GM23338 (cell line): Measurements from ENCODE around the gene ENOX1. TPM values are rescaled to one million over a fixed set of nuclear protein-coding genes. Genes with fewer than 3 reads are reported as not detected.

Source experiments
- ATAC-seq: fragments of 200-7000 bp; cut with Tn5 transposase; 3 replicates; pipeline ENCODE4 v1.9.1; 2020
- DNase-seq: peaks from one replicate; pipeline ENCODE4 v3.0.0-alpha.2; 2015; ENCODE audit warnings: low spot score
- H2AFZ ChIP-seq: fragments of 200-600 bp; sonication (generic); 2 replicates; pipeline ENCODE4 v1.8.0; 2016; ENCODE audit warnings: antibody characterized with exemption, mild to moderate bottlenecking, moderate library complexity
- H3F3A ChIP-seq: fragments of 200-600 bp; sonication (generic); replicated peaks from 2 replicates; pipeline ENCODE4 v1.8.0; 2017; ENCODE audit warnings: antibody characterized with exemption, mixed run types, low read depth
- H3K27ac ChIP-seq: fragments of 200-600 bp; sonication (generic); 2 replicates; pipeline ENCODE4 v1.6.1; 2016; ENCODE audit warnings: low read depth
- H3K27me3 ChIP-seq: fragments of 200-600 bp; sonication (generic); 2 replicates; pipeline ENCODE4 v1.8.0; 2016; ENCODE audit warnings: mild to moderate bottlenecking, mixed run types, moderate library complexity; ENCODE audit not compliant: insufficient read depth
- H3K36me3 ChIP-seq: fragments of 200-600 bp; sonication (generic); 2 replicates; pipeline ENCODE4 v1.8.0; 2016; ENCODE audit warnings: mild to moderate bottlenecking; ENCODE audit not compliant: insufficient read depth
- H3K4me1 ChIP-seq: fragments of 200-600 bp; sonication (generic); 2 replicates; pipeline ENCODE4 v1.8.0; 2016; ENCODE audit warnings: mild to moderate bottlenecking, moderate library complexity; ENCODE audit not compliant: insufficient read depth
- H3K4me2 ChIP-seq: fragments of 200-600 bp; sonication (generic); 2 replicates; pipeline ENCODE4 v1.7.1; 2017; ENCODE audit warnings: mixed run types
- H3K4me3 ChIP-seq: fragments of 200-600 bp; sonication (generic); 2 replicates; pipeline ENCODE4 v1.6.1; 2016; ENCODE audit warnings: mixed run types
- H3K79me2 ChIP-seq: fragments of 200-600 bp; sonication (generic); replicated peaks from 2 replicates; pipeline ENCODE4 v1.8.0; 2017; ENCODE audit warnings: mild to moderate bottlenecking; ENCODE audit not compliant: insufficient read depth
- H3K9me2 ChIP-seq: fragments of 200-600 bp; sonication (generic); 2 replicates; pipeline ENCODE4 v1.8.0; 2017; ENCODE audit not compliant: insufficient read depth
- H4K20me1 ChIP-seq: fragments of 200-600 bp; sonication (generic); replicated peaks from 2 replicates; pipeline ENCODE4 v1.8.0; 2017; ENCODE audit warnings: mild to moderate bottlenecking; ENCODE audit not compliant: insufficient read depth
- H3K27ac Mint-ChIP-seq: 2 replicates; pipeline ENCODE4 v1.8.0; 2020; ENCODE audit warnings: inconsistent platforms, mild to moderate bottlenecking, moderate library complexity, mixed read lengths
- H3K27me3 Mint-ChIP-seq: 3 replicates; pipeline ENCODE4 v1.8.0; 2022; ENCODE audit warnings: low read depth, mild to moderate bottlenecking, moderate library complexity, mixed read lengths, inconsistent platforms; ENCODE audit not compliant: insufficient read depth, poor library complexity
- H3K36me3 Mint-ChIP-seq: 3 replicates; pipeline ENCODE4 v1.8.0; 2021; ENCODE audit warnings: low read depth, mild to moderate bottlenecking, inconsistent platforms, moderate library complexity, mixed read lengths
- H3K4me1 Mint-ChIP-seq: 3 replicates; pipeline ENCODE4 v1.8.0; 2020; ENCODE audit warnings: mild to moderate bottlenecking, inconsistent platforms, mixed read lengths
- H3K4me3 Mint-ChIP-seq: 3 replicates; pipeline ENCODE4 v1.8.0; 2021; ENCODE audit warnings: moderate library complexity, mild to moderate bottlenecking, inconsistent platforms, mixed read lengths
- H3K9me3 Mint-ChIP-seq: 3 replicates; pipeline ENCODE4 v1.8.0; 2020; ENCODE audit warnings: moderate library complexity, mild to moderate bottlenecking, inconsistent platforms, mixed read lengths
- EZH2 ChIP-seq: fragments of 200-600 bp; sonication (generic); IDR thresholded peaks from one replicate; pipeline ENCODE4 v1.8.0; 2017; ENCODE audit warnings: antibody characterized with exemption, mild to moderate bottlenecking, low read depth; ENCODE audit not compliant: unreplicated experiment
- EZH2phosphoT487 ChIP-seq: fragments of 200-600 bp; sonication (generic); IDR thresholded peaks from one replicate; pipeline ENCODE4 v1.8.1; 2018; ENCODE audit warnings: antibody characterized with exemption; ENCODE audit not compliant: unreplicated experiment
- JUNB ChIP-seq: IDR thresholded peaks from one replicate; pipeline ENCODE4 v1.6.1; 2016; ENCODE audit warnings: antibody characterized with exemption; ENCODE audit not compliant: unreplicated experiment
- NANOG ChIP-seq: IDR thresholded peaks from 2 replicates; pipeline ENCODE4 v1.6.1; 2016; ENCODE audit warnings: antibody characterized with exemption, borderline replicate concordance
- POLR2AphosphoS5 ChIP-seq: IDR thresholded peaks from 2 replicates; pipeline ENCODE4 v1.6.1; 2016; ENCODE audit warnings: antibody characterized with exemption, low read depth
- STAT1 ChIP-seq: IDR thresholded peaks from one replicate; pipeline ENCODE4 v1.6.1; 2016; ENCODE audit warnings: antibody characterized with exemption; ENCODE audit not compliant: unreplicated experiment
- ZNF114 ChIP-seq: fragments of 250-450 bp; sonication (Bioruptor Pico); IDR thresholded peaks from 2 replicates; pipeline ENCODE4 v1.5.0; 2020; ENCODE audit warnings: mild to moderate bottlenecking, moderate library complexity
- ZNF331 ChIP-seq: fragments of 250-450 bp; sonication (Bioruptor Pico); IDR thresholded peaks from 2 replicates; pipeline ENCODE4 v1.5.0; 2020; ENCODE audit warnings: low read depth, mild to moderate bottlenecking, moderate library complexity
- polyA plus RNA-seq: library from polyadenylated mRNA; unstranded; fragments of >200 nt; fragmentation: Nextera tagmentation; extraction: Ambion mirVana; gene quantifications from 2 replicates; pipeline ENCODE4 v1.2.1, GENCODE V29; 2016
- total RNA-seq: library from RNA; depleted of rRNA; stranded (reverse); fragments of >200 nt; shearing (Covaris generic); gene quantifications from 2 replicates; pipeline ENCODE4 v1.2.3, GENCODE V29; 2014
- TF ChIP-seq, protein P1 (sequence below), 2 experiments: fragments of 200-600 bp in 1 of 2; sonication (generic) in 1 of 2; conservative IDR thresholded peaks; 2 replicates each; pipeline versions ENCODE4 v1.5.1 to v1.6.1; 2016 to 2017; ENCODE audit warnings: antibody characterized with exemption in 2 of 2, low read depth in 2 of 2, mild to moderate bottlenecking in 2 of 2, moderate library complexity in 1 of 2
- TF ChIP-seq, protein P2 (sequence below): fragments of 250-450 bp; sonication (Bioruptor Pico); IDR thresholded peaks from 2 replicates; pipeline ENCODE4 v1.5.0; 2020; ENCODE audit warnings: mild to moderate bottlenecking, moderate library complexity
- TF ChIP-seq, protein P3 (sequence below): IDR thresholded peaks from one replicate; pipeline ENCODE4 v1.6.1; 2018; ENCODE audit warnings: antibody characterized with exemption; ENCODE audit not compliant: unreplicated experiment
- TF ChIP-seq, protein P4 (sequence below): IDR thresholded peaks from 2 replicates; pipeline ENCODE4 v1.6.1; 2016; ENCODE audit warnings: antibody characterized with exemption

ENOX1 gene
- total and polyA plus RNA-seq, 2 experiments from 2014 or later: 0.66 to 0.81 TPM

DNA sequence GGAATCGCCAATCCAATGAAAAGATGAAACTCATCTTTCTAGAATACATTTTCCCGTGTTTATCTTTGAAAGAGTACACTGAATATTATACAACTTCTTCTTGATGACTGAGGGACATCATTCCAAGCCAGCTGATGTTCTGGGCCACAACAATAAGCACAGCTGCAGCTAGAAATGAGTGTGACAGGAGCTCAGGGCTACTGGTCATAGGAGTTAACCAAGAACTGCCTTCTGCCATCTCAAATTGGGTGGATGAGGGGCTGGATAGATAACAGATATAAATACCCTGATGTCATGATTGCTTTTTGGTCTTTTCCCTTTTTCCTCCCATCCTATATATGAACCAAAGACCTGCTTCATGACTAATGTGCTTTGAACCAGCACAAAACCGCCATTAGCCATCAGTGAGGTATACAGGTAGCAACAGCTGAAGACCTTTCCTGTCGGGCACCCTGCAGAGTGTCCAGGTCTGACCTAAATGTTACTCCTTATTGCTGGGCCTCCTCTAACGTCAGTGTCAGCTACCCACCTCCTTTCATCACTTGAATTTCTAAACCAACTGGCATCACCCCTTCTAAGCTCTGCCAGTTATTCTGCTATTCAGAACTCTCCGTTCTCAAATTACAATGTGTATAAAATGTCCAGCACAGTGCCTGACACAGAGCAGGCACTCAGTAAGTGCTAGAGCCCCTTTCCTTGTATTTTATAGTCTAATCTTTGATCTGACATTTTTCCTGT is 178.2 kb downstream of the ENOX1 start:
- Mint-ChIP-seq H3K4me1 (no peaks in the 10 kb centered on the region), H3K27ac (no peak overlapping the region), H3K27me3 (no peaks in the 10 kb centered on the region), H3K36me3 (peaks cover 8% of the 10 kb centered on the region; the same call in 2 of the 3 replicates), H3K4me3 (no peak overlapping the region), H3K9me3 (peaks cover 22% of the 10 kb centered on the region)
- peaks cover 5% of the 10 kb centered on the region; the same call in 1 of the 2 replicates for H3K9me2 ChIP-seq
- H2AFZ ChIP-seq: no peak overlapping the region
- H3K4me3 ChIP-seq: no peak overlapping the region
- no peak overlapping the region for H3K27ac ChIP-seq
- no peaks in the 10 kb centered on the region for H3K36me3 ChIP-seq
- H4K20me1 ChIP-seq: no peaks in the 10 kb centered on the region
- ATAC-seq (no peak), DNase-seq (no peak)
- TF ChIP-seq EZH2 (no peak), ZNF114 (CRISPR knock-in tag) (no peak), JUNB (no peak), EZH2phosphoT487 (no peak), POLR2AphosphoS5 (no peak), ZNF331 (CRISPR knock-in tag) (no peak), NANOG (no peak), STAT1 (no peak)
- TF ChIP-seq, protein P1, sequence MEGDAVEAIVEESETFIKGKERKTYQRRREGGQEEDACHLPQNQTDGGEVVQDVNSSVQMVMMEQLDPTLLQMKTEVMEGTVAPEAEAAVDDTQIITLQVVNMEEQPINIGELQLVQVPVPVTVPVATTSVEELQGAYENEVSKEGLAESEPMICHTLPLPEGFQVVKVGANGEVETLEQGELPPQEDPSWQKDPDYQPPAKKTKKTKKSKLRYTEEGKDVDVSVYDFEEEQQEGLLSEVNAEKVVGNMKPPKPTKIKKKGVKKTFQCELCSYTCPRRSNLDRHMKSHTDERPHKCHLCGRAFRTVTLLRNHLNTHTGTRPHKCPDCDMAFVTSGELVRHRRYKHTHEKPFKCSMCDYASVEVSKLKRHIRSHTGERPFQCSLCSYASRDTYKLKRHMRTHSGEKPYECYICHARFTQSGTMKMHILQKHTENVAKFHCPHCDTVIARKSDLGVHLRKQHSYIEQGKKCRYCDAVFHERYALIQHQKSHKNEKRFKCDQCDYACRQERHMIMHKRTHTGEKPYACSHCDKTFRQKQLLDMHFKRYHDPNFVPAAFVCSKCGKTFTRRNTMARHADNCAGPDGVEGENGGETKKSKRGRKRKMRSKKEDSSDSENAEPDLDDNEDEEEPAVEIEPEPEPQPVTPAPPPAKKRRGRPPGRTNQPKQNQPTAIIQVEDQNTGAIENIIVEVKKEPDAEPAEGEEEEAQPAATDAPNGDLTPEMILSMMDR (conservative IDR thresholded peaks at IDR 0.05; ENCODE audit: low read depth in 2 of 2): no peak
- TF ChIP-seq, protein P2, sequence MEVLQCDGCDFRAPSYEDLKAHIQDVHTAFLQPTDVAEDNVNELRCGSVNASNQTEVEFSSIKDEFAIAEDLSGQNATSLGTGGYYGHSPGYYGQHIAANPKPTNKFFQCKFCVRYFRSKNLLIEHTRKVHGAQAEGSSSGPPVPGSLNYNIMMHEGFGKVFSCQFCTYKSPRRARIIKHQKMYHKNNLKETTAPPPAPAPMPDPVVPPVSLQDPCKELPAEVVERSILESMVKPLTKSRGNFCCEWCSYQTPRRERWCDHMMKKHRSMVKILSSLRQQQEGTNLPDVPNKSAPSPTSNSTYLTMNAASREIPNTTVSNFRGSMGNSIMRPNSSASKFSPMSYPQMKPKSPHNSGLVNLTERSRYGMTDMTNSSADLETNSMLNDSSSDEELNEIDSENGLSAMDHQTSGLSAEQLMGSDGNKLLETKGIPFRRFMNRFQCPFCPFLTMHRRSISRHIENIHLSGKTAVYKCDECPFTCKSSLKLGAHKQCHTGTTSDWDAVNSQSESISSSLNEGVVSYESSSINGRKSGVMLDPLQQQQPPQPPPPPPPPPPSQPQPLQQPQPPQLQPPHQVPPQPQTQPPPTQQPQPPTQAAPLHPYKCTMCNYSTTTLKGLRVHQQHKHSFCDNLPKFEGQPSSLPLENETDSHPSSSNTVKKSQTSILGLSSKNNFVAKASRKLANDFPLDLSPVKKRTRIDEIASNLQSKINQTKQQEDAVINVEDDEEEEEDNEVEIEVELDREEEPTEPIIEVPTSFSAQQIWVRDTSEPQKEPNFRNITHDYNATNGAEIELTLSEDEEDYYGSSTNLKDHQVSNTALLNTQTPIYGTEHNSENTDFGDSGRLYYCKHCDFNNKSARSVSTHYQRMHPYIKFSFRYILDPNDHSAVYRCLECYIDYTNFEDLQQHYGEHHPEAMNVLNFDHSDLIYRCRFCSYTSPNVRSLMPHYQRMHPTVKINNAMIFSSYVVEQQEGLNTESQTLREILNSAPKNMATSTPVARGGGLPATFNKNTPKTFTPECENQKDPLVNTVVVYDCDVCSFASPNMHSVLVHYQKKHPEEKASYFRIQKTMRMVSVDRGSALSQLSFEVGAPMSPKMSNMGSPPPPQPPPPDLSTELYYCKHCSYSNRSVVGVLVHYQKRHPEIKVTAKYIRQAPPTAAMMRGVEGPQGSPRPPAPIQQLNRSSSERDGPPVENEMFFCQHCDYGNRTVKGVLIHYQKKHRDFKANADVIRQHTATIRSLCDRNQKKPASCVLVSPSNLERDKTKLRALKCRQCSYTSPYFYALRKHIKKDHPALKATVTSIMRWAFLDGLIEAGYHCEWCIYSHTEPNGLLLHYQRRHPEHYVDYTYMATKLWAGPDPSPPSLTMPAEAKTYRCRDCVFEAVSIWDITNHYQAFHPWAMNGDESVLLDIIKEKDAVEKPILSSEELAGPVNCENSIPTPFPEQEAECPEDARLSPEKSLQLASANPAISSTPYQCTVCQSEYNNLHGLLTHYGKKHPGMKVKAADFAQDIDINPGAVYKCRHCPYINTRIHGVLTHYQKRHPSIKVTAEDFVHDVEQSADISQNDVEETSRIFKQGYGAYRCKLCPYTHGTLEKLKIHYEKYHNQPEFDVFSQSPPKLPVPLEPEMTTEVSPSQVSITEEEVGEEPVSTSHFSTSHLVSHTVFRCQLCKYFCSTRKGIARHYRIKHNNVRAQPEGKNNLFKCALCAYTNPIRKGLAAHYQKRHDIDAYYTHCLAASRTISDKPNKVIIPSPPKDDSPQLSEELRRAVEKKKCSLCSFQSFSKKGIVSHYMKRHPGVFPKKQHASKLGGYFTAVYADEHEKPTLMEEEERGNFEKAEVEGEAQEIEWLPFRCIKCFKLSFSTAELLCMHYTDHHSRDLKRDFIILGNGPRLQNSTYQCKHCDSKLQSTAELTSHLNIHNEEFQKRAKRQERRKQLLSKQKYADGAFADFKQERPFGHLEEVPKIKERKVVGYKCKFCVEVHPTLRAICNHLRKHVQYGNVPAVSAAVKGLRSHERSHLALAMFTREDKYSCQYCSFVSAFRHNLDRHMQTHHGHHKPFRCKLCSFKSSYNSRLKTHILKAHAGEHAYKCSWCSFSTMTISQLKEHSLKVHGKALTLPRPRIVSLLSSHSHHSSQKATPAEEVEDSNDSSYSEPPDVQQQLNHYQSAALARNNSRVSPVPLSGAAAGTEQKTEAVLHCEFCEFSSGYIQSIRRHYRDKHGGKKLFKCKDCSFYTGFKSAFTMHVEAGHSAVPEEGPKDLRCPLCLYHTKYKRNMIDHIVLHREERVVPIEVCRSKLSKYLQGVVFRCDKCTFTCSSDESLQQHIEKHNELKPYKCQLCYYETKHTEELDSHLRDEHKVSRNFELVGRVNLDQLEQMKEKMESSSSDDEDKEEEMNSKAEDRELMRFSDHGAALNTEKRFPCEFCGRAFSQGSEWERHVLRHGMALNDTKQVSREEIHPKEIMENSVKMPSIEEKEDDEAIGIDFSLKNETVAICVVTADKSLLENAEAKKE (CRISPR knock-in tag): no peak
- TF ChIP-seq, protein P3, sequence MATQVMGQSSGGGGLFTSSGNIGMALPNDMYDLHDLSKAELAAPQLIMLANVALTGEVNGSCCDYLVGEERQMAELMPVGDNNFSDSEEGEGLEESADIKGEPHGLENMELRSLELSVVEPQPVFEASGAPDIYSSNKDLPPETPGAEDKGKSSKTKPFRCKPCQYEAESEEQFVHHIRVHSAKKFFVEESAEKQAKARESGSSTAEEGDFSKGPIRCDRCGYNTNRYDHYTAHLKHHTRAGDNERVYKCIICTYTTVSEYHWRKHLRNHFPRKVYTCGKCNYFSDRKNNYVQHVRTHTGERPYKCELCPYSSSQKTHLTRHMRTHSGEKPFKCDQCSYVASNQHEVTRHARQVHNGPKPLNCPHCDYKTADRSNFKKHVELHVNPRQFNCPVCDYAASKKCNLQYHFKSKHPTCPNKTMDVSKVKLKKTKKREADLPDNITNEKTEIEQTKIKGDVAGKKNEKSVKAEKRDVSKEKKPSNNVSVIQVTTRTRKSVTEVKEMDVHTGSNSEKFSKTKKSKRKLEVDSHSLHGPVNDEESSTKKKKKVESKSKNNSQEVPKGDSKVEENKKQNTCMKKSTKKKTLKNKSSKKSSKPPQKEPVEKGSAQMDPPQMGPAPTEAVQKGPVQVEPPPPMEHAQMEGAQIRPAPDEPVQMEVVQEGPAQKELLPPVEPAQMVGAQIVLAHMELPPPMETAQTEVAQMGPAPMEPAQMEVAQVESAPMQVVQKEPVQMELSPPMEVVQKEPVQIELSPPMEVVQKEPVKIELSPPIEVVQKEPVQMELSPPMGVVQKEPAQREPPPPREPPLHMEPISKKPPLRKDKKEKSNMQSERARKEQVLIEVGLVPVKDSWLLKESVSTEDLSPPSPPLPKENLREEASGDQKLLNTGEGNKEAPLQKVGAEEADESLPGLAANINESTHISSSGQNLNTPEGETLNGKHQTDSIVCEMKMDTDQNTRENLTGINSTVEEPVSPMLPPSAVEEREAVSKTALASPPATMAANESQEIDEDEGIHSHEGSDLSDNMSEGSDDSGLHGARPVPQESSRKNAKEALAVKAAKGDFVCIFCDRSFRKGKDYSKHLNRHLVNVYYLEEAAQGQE: no peak
- TF ChIP-seq, protein P4, sequence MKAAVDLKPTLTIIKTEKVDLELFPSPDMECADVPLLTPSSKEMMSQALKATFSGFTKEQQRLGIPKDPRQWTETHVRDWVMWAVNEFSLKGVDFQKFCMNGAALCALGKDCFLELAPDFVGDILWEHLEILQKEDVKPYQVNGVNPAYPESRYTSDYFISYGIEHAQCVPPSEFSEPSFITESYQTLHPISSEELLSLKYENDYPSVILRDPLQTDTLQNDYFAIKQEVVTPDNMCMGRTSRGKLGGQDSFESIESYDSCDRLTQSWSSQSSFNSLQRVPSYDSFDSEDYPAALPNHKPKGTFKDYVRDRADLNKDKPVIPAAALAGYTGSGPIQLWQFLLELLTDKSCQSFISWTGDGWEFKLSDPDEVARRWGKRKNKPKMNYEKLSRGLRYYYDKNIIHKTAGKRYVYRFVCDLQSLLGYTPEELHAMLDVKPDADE: no peak
- no peak overlapping the region for H3K4me2 ChIP-seq
- H3K4me1 ChIP-seq: no peaks in the 10 kb centered on the region
- no peaks in the 10 kb centered on the region for H3K79me2 ChIP-seq
- H3K27me3 ChIP-seq: no peaks in the 10 kb centered on the region
- H3F3A ChIP-seq: no peaks in the 10 kb centered on the region
